Measurements from ENCODE around the gene RUFY3. TPM values are rescaled to one million over a fixed set of nuclear protein-coding genes. Genes with fewer than 3 reads are reported as not detected.
"Not testable (repeated sequence)": the region's sequence is repeated elsewhere in the genome, so short reads cannot be mapped to it uniquely, and the experiment has no call there.

The RUFY3 gene
- total RNA-seq, 1 donor from 2014 or later: 43.2 TPM

DNA sequence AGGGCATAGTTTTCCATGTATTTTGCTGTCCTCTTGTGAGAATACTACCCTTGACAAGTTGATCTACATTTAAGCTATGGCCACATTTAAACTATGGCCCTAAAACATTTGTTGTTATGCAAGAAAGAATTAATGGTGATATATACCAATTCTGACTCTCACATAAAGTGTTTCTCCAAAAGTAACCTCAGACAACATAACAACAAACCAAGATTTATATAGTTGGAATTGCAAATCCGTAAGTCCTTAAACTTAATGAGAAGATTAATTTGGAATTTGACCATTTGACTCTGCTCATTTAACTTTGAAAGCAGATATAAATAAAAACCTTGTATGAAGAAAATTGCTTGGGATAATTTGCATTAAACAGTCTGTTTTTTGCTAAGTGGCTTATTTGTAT lies 38.9 kb downstream of the RUFY3 start:
- FAIRE-seq: no peak

DNA sequence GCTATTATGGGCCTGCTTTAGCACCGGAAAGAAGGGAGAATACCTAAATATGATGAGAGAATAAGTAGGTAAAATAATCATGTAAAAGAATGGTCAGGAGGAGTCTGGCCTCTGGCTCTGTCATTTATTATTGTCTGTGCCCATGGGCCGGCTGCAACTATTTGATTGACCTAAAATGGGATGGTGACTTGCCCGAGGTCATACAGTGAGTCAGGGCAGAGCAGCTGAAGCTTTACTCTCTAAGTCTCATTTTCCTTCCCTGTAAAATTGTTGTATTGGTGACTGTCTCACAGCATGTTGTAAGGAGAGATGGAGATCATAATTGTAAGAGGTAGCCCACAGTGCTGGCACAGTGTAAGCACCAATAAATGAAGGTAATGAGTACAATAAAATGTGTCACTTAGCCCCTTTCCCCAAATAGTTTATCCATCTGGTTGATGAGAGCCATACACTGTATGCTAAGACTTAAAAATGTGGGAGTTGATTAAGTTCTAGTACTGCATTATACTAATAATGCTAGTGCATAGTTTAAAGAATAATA lies 39.6 kb downstream of the RUFY3 start:
- FAIRE-seq (no peak), DNase-seq (ENCODE audit: low read depth) (no peak)
- peaks cover 4% of the 10 kb centered on the region for H3K36me3 ChIP-seq (ENCODE audit: control insufficient read depth, insufficient read depth, low read length)
- H3K4me3 ChIP-seq (ENCODE audit: low read depth, low read length): no peak overlapping the region
- H3K27me3 ChIP-seq (ENCODE audit: control insufficient read depth, insufficient read depth, low read length): no peaks in the 10 kb centered on the region
- TF ChIP-seq, protein P1, sequence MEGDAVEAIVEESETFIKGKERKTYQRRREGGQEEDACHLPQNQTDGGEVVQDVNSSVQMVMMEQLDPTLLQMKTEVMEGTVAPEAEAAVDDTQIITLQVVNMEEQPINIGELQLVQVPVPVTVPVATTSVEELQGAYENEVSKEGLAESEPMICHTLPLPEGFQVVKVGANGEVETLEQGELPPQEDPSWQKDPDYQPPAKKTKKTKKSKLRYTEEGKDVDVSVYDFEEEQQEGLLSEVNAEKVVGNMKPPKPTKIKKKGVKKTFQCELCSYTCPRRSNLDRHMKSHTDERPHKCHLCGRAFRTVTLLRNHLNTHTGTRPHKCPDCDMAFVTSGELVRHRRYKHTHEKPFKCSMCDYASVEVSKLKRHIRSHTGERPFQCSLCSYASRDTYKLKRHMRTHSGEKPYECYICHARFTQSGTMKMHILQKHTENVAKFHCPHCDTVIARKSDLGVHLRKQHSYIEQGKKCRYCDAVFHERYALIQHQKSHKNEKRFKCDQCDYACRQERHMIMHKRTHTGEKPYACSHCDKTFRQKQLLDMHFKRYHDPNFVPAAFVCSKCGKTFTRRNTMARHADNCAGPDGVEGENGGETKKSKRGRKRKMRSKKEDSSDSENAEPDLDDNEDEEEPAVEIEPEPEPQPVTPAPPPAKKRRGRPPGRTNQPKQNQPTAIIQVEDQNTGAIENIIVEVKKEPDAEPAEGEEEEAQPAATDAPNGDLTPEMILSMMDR (IDR thresholded peaks at IDR 0.05; ENCODE audit: insufficient read depth, low read length, severe bottlenecking): no peak

More for the DNA sequence above, 38.9 kb downstream of the RUFY3 start:
- no peaks in the 10 kb centered on the region for H3K27me3 ChIP-seq (ENCODE audit: control insufficient read depth, insufficient read depth, low read length)
- no peak for DNase-seq (ENCODE audit: low read depth)
- H3K4me3 ChIP-seq (ENCODE audit: low read depth, low read length): no peak overlapping the region
- H3K36me3 ChIP-seq (ENCODE audit: control insufficient read depth, insufficient read depth, low read length): peaks cover 4% of the 10 kb centered on the region
- TF ChIP-seq, protein P1 (IDR thresholded peaks at IDR 0.05; ENCODE audit: insufficient read depth, low read length, severe bottlenecking): no peak

DNA sequence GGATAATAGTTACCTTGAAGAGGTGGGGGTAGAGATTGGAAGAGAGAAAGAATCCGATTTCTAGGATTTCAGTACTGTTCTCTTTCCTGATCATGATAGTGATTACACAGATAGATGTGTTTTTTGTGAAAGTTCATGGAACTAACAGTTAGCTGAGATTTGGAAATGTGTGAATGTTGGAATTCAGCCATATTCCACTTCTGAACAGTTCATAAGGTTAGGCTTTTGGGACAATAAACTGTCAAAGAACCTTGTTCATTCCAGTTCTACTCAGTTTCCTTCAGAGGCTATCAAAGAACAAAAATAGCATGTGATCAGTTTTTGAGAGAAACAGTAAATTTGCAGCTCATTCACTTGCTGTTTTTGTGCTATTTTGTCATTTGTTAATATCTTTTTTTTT lies 43.6 kb downstream of the RUFY3 start:
- FAIRE-seq: no peak
- TF ChIP-seq, protein P1 (IDR thresholded peaks at IDR 0.05; ENCODE audit: insufficient read depth, low read length, severe bottlenecking): no peak
- no peak for DNase-seq (ENCODE audit: low read depth)
- Histone ChIP-seq H3K4me3 (ENCODE audit: low read depth, low read length) (no peak overlapping the region), H3K36me3 (ENCODE audit: control insufficient read depth, insufficient read depth, low read length) (peaks cover 6% of the 10 kb centered on the region), H3K27me3 (ENCODE audit: control insufficient read depth, insufficient read depth, low read length) (no peaks in the 10 kb centered on the region)

DNA sequence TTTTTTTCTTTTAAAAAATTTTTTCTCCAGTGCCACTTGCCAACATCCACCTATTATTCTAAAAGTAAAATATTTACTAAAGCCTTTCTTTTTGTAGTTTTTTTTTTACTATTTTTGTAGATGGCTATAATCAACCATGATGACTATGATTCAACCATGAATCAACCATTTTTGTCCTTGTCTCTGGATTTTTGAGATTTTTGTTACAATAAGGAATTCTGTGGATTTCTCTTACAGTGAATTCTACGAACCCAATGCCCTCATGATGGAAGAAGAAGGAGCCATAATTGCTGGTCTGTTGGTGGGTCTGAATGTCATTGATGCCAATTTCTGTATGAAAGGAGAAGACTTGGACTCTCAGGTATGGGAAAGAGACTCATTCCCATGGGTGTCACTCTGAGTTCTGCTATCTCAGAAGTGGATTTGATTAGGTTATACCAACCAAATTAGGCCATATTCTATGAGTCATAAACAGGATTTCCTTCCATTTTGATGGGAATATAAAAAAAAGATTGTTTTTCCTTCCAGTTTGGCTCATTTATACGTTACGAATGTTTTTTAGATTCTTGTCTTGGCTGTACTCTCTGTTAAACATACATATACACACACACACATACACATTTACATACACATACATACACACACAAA lies 46.7 kb downstream of the RUFY3 start:
- no peak for DNase-seq (ENCODE audit: low read depth)
- TF ChIP-seq, protein P1 (IDR thresholded peaks at IDR 0.05; ENCODE audit: insufficient read depth, low read length, severe bottlenecking): no peak
- Histone ChIP-seq H3K36me3 (ENCODE audit: control insufficient read depth, insufficient read depth, low read length) (peaks cover 6% of the 10 kb centered on the region), H3K4me3 (ENCODE audit: low read depth, low read length) (no peak overlapping the region), H3K27me3 (ENCODE audit: control insufficient read depth, insufficient read depth, low read length) (no peaks in the 10 kb centered on the region)
- no peak for FAIRE-seq

GRCh38 chr4:70769396-70769795 lies 47.6 kb downstream of the RUFY3 start:
- H3K36me3 ChIP-seq (ENCODE audit: control insufficient read depth, insufficient read depth, low read length); FAIRE-seq; H3K27me3 ChIP-seq (ENCODE audit: control insufficient read depth, insufficient read depth, low read length); H3K4me3 ChIP-seq (ENCODE audit: low read depth, low read length); DNase-seq (ENCODE audit: low read depth): not testable (repeated sequence)

DNA sequence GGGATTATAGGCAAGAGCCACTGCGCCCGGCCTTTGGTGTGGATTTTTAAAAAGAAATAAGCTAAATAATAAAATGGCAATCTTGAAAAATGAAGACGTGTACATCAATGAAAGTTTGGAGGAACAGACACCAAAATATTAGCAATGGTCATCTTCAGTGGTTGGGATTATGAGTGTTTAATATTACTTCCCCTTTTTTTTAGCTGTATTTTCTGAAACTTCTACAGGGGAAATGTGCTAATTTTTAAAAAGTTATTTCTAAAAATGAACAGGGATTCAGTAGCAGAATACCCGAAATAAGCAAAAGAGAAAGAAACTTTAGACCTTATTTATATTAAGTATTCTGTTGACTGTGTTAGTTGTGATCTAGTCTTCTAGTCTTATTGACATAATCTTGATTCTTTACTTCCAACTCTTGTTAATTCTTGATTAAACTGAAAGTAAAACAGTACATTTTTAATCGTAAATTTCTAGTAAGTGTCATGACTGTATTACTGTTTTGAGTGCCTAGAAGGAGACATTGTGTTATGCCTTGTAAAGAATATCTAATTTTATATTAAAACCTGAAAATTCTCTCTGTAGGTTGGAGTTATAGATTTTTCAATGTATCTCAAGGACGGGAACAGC lies 51.3 kb downstream of the RUFY3 start:
- H3K27me3 ChIP-seq (ENCODE audit: control insufficient read depth, insufficient read depth, low read length): no peaks in the 10 kb centered on the region
- peaks cover 4% of the 10 kb centered on the region for H3K36me3 ChIP-seq (ENCODE audit: control insufficient read depth, insufficient read depth, low read length)
- no peak overlapping the region for H3K4me3 ChIP-seq (ENCODE audit: low read depth, low read length)
- TF ChIP-seq, protein P1 (IDR thresholded peaks at IDR 0.05; ENCODE audit: insufficient read depth, low read length, severe bottlenecking): no peak
- no peak for FAIRE-seq
- no peak for DNase-seq (ENCODE audit: low read depth)
